GM21717 (cell line): Measurements from ENCODE around the gene DIPK1A.

Experiments
- ATAC-seq: cut with Tn5 transposase; IDR thresholded peaks from one replicate; pipeline ENCODE4 v1.9.1; 2021; ENCODE audit warnings: mild to moderate bottlenecking, moderate library complexity; ENCODE audit not compliant: unreplicated experiment

Gene DIPK1A

DNA sequence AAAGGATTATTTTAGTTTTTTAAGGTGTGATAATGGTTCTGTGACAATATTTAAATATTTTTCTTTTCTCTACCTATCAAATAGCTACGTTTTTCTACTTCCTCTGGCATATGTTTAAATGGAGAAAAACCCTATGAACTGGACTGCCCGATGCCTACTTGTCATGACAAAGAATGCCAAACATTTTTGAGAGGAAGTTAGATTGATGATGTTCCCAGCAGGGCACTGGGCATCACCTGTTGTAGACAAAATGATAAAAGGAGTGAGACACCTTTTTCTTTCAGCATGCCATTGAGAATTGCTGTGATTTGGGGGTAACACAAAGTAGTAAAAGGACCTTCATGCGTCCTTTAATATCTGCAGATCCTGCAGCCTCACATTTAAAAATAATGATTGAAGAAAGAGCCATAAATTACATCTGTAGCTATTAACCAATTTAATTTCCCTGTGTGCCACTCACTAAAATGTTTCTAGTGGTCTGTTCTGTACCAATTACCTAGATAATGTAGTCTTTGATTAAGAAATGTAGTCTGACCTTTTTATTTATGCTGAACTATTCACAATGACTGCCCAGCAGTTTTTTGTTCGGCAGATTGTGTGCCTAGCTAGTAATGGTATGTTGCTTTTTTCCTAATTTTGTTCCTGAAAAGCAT is 81.8 kb downstream of the DIPK1A start:
- no peak for ATAC-seq

DNA sequence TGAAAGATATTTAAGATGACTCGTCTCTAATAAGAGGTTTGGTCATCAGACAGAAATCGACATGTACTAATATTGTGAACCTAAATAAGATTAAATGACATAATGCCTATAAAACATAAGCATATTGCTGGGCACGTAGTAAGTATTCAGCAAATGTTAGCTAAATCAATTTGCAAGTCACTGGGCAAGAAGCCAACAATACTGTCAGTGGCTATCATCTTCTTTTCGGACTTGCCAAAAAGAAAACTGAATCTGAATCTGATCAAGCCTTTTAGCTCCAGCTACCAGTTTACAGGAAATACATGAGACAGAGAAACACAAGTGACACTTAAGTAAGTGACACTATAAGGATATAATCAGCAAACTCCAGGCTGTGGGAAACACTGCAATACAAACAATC is 83.5 kb downstream of the DIPK1A start:
- ATAC-seq = no peak

DNA sequence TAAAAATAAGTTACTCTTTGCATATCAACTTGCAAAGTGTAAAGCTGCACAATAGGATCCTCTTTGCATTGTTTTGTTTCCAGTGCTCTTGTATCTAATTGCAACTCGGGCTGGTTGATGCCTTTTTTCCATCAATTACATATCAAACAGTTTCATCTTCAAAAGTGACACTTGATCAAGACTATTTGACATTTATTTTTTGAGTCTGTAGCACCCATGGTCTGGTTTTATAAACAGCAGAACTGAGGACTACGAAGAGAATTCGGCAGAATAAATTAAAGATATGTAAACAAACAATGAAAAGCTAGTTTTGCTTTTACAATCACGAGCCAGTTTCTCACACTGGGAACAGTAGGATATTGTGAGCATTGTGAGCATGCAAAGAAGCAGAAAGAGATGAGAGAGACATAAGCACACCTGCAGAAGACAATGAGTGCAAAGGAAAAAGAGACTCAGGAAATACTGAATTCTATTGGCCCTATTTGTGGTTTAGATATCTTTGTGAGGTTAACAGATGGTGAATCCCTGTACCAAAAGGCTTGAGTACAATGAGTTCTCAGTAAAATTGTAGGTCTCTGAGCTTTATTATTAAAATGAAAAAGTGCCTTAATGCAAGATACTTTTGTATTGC is 84.1 kb downstream of the DIPK1A start:
- ATAC-seq = no peak

DNA sequence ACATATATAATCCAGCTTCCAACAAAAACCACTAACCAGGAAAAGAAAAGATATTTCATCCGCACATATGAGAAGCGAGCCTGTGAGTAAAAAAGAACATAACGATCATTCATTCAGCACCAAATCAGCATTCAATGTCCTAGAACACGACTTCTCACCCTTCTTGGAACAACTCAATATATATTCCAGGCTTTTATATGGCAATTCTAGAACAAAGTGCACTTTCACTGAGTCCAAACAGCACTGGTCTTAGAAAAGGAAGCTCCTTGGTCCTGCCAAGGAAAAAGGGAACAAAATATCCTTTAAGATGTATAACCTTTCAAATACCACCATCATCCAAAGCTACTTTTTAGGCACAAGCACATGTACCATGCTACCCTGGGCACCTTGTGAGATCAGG is 84.9 kb downstream of the DIPK1A start:
- no peak for ATAC-seq

DNA sequence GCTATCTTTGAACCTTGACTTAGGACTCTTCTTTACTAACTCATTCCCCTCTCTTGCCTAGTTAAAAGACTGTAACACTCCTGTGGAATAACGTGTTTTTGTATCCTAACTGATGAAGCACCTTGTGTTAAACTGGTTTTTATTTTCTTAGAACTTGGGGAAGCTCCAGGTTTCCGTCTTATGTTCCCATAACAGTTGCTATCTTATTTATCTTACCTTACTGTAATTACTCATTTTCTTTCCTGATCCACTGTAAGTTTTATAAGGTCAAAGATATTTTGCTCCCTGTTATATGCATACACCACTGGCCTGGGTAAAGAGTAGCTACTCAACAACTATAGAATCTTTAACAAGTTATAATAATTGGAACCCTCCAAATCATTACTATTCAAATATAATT is 86.3 kb downstream of the DIPK1A start:
- ATAC-seq = no peak

DNA sequence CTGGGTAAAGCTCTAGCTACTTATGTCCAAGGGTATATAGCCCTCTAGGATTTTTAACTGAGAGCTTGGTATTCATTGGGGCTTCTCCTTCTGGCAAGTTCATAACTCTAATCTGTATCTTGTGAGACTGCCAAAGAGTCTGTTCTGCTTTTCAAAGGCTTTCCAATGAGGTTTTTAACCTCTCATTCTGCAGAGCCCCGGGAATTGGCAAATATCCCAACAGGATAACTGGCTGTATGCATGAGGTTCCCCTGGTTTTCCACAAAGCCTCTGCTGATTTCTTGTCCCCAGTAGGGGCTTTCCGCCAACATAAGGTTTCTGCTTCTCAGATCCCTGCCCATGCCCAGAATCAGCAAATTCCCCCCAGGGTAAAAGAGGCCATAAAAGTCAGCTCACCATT is 88.5 kb downstream of the DIPK1A start:
- ATAC-seq = no peak

DNA sequence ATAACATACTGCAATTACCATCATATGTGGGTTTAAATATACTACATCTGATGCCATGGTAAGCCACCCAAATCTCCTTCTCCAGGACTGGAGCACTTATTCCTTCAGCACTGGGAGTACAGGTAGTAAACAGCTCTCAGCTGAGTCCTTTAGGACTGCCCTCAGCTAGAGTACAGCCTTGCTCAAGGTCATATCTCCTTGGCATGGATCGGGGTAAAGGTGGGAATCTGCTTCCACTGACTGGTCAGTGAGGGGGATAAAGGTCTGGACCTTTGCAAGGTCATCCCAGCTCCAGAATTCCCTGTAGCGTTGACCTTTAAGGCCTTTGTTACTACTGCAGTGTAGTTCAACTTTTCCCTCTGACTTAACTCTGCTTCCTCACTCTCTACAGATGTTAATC is 90.7 kb downstream of the DIPK1A start:
- no peak for ATAC-seq

DNA sequence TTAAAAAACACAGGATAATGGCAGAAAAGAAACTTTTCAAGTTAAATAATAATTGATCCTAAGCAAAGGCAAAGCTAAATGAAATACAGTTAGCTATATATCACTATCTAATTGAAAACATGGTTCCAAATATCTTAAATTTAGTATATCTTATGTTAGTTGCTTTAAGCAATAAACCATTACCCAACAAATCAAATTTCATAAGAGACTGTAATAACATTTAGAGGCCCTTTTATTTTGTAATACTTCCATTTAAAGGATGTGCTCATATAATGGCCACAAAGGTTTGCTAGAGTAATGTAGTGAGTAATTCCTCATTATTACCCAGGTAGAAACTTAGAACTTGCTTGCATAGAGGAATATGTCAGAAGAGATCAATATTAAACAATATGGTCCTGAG is 97.1 kb downstream of the DIPK1A start:
- no peak for ATAC-seq

DNA sequence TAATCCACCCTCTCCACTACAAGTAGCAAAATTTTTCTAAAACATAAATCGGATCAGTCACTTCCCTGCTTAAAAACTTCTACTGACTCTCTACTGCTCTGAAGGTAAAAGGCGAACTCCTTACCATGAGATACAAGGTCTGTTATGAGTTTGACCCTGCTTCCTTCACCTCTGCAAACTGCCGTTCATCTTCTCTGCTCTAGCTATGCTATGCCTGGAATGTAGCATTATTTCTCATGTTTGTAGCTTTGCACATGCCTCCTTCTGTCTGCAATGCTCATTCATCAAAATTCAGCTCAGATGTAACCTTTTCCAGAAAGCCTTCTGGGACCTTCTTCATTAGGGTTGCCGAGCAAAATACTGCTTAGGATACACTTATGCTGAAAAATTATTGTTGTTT is 98.7 kb downstream of the DIPK1A start:
- ATAC-seq = no peak

DNA sequence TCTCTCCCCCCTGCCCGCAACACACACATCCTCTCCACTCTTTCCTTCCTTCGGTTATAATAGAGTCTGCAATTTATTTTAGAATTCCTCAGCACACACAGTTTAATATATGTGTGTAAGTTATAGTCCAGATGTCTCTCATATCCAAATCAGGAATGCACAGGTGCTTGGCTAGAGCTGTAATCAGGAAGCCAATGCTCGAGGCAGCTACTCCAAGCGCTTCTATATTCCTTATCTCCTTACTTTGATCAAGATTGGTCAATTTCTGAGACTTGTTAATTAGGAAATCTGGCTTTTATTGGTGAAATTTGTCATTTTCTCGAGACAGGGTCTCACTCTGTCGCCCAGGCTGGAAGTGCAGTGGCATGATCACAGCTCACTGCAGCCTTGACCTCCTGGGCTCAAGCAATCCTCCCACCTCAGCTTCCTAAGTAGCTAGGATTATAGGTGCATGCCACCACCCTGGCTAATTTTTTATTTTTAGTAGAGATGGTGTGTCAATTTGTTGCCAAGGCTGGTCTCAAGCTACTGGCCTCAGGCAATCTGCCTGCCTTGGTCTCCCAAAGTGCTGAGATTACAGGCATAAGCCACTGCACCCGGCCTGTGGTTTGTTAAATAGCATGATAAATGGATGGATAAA is 101.7 kb downstream of the DIPK1A start:
- ATAC-seq = no peak

DNA sequence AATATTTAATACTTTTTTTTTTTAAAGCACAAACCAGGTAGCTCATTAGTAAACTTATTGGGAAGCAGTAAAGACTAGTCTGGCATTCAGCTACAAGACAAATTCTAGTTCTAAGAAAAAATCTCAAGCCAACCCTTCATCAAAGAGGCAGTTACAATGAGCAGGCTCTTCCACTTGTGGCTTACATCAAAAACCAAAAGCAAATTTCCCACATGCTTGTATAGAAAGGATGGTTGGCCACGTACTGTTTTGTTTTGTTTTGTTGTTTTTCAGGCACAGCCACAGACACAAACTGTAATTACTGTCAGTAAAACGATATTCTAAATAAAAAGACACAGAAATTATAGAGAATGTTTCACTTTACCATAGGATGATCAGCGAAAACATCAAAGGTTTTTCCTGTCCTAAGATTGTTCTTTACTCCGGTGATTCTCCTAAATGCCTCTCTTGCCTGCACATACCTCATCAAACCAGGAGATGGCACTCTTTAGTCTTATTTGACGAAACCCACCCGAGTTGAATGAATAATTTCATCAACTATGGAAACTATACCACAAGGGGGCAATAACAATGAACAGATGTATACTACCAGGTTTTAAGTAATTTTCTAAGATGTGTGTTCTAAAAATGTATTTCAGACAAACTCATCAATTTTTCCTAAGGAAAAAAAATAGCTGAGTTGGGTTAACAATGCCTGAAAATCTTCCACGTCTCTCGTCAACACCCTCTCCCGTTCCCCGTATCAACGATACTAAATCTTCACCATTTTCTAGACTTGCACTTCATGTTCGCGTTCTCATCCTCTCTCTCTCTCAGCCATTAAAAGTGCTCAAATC is 102.5 kb downstream of the DIPK1A start:
- ATAC-seq = no peak

DNA sequence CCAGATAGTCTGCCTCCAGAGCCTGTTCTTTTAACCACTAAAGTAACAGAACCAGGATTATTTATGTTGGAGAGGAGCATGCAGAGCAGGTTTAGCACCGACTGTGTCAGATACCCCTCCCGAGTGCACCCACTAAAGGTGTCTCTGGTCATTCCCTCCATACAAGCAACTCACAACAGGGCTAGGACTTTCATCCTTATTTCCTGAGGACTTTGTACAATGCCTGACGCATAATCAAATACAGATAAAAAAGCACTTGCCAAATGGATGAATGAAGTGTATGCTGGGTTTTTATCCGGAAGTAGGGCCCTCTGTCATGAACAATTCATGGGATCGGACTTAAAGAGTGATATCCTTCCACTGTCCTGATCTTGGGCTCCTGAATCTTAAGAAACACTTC is 103.4 kb downstream of the DIPK1A start:
- no peak for ATAC-seq

DNA sequence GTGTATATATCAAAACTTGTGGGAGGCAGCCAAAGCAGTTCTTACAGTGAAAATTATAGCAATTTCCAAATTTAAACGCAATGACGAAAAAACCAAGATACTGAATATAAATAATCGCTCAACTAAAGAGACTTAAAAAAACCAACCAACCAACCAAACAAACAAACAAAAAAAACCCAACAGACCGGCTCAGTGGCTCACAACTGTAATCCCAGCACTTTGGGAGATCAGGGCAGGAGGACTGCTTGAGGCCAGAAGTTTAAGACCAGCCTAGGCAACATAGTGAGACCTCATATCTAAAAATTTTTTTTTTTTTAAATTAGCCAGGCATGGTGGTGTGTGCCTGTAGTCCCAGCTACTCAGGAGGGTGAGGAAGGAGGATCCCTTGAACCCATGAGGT is 106.0 kb downstream of the DIPK1A start:
- ATAC-seq = no peak

DNA sequence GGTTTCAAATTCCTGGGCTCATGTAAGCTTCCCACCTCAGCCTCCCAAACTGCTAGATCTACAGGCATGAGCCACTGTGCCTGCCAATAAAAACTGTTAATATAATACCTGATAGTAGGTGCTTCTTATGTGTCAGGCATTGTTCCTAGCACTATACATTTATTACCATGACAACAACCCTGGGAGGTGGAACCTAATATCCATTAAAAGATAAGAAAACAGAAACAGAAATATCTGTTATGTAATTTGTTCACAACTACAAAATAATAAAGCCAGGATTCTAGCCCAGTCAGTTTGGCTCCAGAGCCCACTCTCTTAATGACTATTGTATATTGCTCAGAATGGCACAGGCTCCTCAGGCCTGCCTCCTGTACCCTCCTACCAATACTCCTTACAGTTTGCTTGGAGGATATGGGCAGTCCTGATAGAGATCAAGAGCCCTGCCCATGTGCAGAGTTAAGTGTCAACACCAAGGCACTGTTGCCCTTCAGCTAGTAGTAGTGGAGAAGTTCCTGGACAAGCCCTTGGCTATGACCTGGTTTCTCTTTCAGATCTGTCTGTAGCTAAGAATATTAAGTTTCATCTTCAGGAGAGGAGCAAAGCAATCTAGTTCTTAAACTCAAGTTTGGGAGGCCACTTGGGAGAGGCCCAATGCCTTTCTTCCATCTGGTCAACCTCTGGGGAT is 107.0 kb downstream of the DIPK1A start:
- no peak for ATAC-seq

DNA sequence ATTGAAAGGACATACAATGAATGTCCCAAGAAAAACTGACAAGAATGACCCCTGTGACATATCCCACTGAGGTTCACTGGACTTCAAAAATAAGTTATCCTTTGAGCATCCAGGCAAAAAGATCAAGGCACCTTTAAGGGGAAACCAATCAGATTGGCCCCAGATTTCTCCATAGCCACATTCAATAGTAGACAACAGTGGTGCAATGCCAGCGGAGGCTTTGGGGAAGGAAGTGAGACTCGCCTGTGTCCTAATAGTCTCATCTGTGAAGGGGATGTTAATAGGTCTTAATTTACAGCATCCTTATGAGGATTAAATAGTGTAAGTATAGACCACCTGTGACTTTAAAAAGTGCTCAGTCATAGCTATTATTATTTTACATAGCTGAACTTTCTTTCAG is 108.0 kb downstream of the DIPK1A start:
- no peak for ATAC-seq

DNA sequence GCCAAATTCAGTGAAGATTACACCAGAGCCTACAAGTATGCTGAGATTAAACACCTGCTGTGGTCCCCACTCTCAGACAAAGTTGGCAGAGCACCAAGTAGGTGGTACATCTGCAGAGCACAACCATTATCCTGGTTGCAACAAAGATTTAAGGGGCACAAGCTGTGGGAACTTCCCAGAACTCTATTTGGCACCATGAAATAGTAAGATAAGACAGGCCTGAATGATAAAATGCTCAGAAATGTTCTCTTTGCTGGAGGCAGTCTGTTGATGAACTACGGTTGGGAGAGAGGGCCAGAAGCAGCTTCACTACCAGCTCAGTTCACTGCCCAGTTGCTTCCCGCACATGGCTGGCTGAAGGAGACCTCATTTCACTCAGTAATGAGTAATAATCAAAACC is 109.5 kb downstream of the DIPK1A start:
- no peak for ATAC-seq

DNA sequence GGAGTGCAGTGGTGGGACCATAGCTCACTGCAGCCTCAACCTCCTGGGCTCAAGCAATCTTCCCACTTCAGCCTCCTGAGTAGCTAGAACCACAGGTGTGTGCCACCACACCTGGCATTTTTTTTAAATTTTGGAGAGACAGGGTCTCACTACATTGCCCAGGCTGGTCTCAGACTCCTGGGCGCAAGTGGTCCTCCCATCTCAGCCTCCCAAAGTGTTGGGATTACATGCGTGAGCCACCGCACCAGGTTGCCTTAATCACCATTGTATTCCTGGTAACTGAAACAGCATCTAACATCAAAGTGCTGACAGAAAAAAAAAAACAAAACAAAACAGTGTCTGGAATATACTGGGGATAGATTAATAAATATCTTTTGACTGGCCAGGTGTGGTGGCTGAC is 111.2 kb downstream of the DIPK1A start:
- ATAC-seq = no peak

DNA sequence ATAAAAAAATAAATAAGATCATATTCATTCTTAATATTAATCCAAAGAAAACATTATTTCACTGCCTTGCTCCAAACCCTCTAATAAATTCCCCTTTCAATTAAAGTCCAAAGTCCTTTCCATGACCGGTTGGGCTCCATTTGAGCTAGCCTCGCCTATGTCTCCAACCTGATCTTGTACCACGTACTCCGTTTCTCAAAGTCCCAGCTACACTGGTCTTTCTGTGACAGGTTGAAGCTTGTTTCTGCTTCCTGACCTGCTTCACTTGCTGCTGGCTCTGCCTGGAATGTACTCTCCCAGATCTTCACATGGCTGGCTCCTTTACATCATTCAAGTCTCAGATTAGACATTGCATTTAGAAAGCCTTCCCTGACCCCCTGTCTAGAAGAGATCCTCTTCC is 113.1 kb downstream of the DIPK1A start:
- no peak for ATAC-seq

DNA sequence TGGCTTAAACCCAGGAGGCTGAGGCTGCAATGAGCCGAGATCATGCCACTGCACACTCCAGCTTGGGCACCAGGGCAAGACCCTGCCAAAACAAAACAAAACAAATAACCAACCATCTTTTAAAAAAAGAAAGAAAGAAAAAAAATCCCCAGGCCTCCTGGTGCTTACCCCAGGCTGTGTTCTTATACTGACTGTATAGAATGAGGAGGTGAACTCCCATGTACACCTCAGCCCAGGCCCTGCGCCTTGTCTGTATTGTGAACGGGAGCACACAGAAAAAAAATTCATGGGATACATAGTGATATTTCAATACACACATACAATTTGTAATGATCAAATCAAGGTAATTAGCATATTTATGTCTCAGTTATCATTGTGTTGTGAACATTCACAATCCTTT is 115.4 kb downstream of the DIPK1A start:
- no peak for ATAC-seq

DNA sequence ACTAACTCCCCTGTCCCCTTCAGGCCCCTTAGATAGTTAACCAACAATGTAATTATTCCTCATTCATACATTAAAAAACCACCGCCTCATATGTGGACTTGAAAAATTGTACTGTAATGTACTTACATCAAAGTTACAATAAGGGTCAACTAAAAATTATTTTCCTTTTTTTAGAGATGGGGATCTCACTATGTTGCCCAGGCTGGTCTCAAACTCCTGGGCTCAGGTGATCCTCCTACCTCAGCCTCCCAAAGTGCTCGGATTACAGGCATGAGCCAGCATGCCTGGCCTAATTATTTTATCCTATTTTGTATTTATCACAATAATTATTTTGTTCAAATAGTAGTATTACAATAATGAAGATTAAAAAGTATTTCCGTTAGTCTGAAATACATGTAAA is 116.8 kb downstream of the DIPK1A start:
- no peak for ATAC-seq
